OCI-LY1 (cell line): ENCODE measurements around the gene ARSI.

Experiments
- H2AFZ ChIP-seq: fragments of 200-600 bp; sonication (generic), shearing (Covaris generic); 2 replicates; pipeline ENCODE4 v1.6.0; 2014; ENCODE audit warnings: antibody characterized with exemption, mild to moderate bottlenecking, low read length
- H3F3A ChIP-seq: fragments of 200-600 bp; sonication (generic), shearing (Covaris generic); 2 replicates; pipeline ENCODE4 v1.6.0; 2014; ENCODE audit warnings: mild to moderate bottlenecking, antibody characterized with exemption, low read length, moderate library complexity; ENCODE audit not compliant: insufficient read depth
- H3K27ac ChIP-seq: fragments of 200-600 bp; sonication (generic); 2 replicates; pipeline ENCODE4 v1.5.1; 2014; ENCODE audit warnings: low read length, mixed run types, mild to moderate bottlenecking, low read depth; ENCODE audit not compliant: poor library complexity, severe bottlenecking
- H3K27me3 ChIP-seq: fragments of 200-600 bp; sonication (generic); 2 replicates; pipeline ENCODE4 v1.6.0; 2014; ENCODE audit warnings: antibody characterized with exemption, mild to moderate bottlenecking, low read length, moderate library complexity; ENCODE audit not compliant: insufficient read depth
- H3K36me3 ChIP-seq: fragments of 200-600 bp; sonication (generic); 2 replicates; pipeline ENCODE4 v1.6.1; 2014; ENCODE audit warnings: mild to moderate bottlenecking, antibody characterized with exemption, low read length, moderate library complexity, mixed read lengths; ENCODE audit not compliant: insufficient read depth
- H3K4me1 ChIP-seq: fragments of 200-600 bp; sonication (generic); 2 replicates; pipeline ENCODE4 v1.5.1; 2014; ENCODE audit warnings: mild to moderate bottlenecking, low read length, moderate library complexity; ENCODE audit not compliant: insufficient read depth, severe bottlenecking
- H3K4me2 ChIP-seq: fragments of 200-600 bp; sonication (generic), shearing (Covaris generic); 2 replicates; pipeline ENCODE4 v1.6.1; 2014; ENCODE audit warnings: low read length
- H3K4me3 ChIP-seq: fragments of 200-600 bp; sonication (generic); 2 replicates; pipeline ENCODE4 v1.5.1; 2014; ENCODE audit warnings: low read length, low read depth, mild to moderate bottlenecking, mixed read lengths; ENCODE audit not compliant: poor library complexity, severe bottlenecking
- H3K79me2 ChIP-seq: fragments of 200-600 bp; shearing (Covaris generic); 2 replicates; pipeline ENCODE4 v1.6.1; 2016; ENCODE audit warnings: mixed run types, low read length, mixed read lengths; ENCODE audit not compliant: insufficient read depth
- H3K9ac ChIP-seq: fragments of 200-600 bp; sonication (generic), shearing (Covaris generic); 2 replicates; pipeline ENCODE4 v1.6.1; 2014; ENCODE audit warnings: mild to moderate bottlenecking, low read length, mixed read lengths
- H3K9me2 ChIP-seq: fragments of 200-600 bp; sonication (generic), shearing (Covaris generic); 2 replicates; pipeline ENCODE4 v1.6.1; 2014; ENCODE audit warnings: low read depth, mild to moderate bottlenecking, low read length, mixed read lengths
- H3K9me3 ChIP-seq: fragments of 200-600 bp; shearing (Covaris generic); 2 replicates; pipeline ENCODE4 v1.6.1; 2014; ENCODE audit warnings: low read length, mixed read lengths
- H4K20me1 ChIP-seq: fragments of 200-600 bp; sonication (generic), shearing (Covaris generic); 2 replicates; pipeline ENCODE4 v1.6.0; 2016; ENCODE audit warnings: mild to moderate bottlenecking, low read length; ENCODE audit not compliant: insufficient read depth
- EZH2 ChIP-seq: fragments of 200-600 bp; sonication (generic), shearing (Covaris generic); IDR thresholded peaks from 2 replicates; pipeline ENCODE4 v1.8.0; 2017; ENCODE audit warnings: borderline replicate concordance, mixed run types, mild to moderate bottlenecking, antibody characterized with exemption, low read length, moderate library complexity, mixed read lengths
- TF ChIP-seq, protein P1 (sequence below): fragments of 200-600 bp; sonication (generic), shearing (Covaris generic); IDR thresholded peaks from 2 replicates; pipeline ENCODE4 v1.5.1; 2017; ENCODE audit warnings: mild to moderate bottlenecking, antibody characterized with exemption, low read length, moderate library complexity, mixed read lengths

ARSI gene

GRCh38 chr5:150347451-150347850, 44.7 kb upstream of the ARSI start:
- Histone ChIP-seq H3K27me3 (no peaks in the 10 kb centered on the region; the same call in 1 of the 2 replicates), H3K9ac (no peak overlapping the region), H3K4me2 (no peak overlapping the region), H3F3A (no peaks in the 10 kb centered on the region), H2AFZ (no peak overlapping the region), H3K4me1 (peaks cover 3% of the 10 kb centered on the region), H3K9me2 (no peaks in the 10 kb centered on the region), H4K20me1 (no peaks in the 10 kb centered on the region), H3K79me2 (no peaks in the 10 kb centered on the region), H3K36me3 (no peaks in the 10 kb centered on the region), H3K4me3 (no peak overlapping the region), H3K27ac (no peak overlapping the region), H3K9me3 (no peaks in the 10 kb centered on the region)
- no peak for TF ChIP-seq EZH2
- TF ChIP-seq, protein P1, sequence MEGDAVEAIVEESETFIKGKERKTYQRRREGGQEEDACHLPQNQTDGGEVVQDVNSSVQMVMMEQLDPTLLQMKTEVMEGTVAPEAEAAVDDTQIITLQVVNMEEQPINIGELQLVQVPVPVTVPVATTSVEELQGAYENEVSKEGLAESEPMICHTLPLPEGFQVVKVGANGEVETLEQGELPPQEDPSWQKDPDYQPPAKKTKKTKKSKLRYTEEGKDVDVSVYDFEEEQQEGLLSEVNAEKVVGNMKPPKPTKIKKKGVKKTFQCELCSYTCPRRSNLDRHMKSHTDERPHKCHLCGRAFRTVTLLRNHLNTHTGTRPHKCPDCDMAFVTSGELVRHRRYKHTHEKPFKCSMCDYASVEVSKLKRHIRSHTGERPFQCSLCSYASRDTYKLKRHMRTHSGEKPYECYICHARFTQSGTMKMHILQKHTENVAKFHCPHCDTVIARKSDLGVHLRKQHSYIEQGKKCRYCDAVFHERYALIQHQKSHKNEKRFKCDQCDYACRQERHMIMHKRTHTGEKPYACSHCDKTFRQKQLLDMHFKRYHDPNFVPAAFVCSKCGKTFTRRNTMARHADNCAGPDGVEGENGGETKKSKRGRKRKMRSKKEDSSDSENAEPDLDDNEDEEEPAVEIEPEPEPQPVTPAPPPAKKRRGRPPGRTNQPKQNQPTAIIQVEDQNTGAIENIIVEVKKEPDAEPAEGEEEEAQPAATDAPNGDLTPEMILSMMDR = no peak

- H3K4me1 ChIP-seq = peaks cover 3% of the 10 kb centered on the region
- TF ChIP-seq, protein P1 = no peak
- no peak for TF ChIP-seq EZH2
- H3K9me2 ChIP-seq = no peaks in the 10 kb centered on the region
- no peaks in the 10 kb centered on the region; the same call in 1 of the 2 replicates for H3K27me3 ChIP-seq
- H3K4me2 ChIP-seq = no peak overlapping the region
- H3K79me2 ChIP-seq = no peaks in the 10 kb centered on the region
- no peak overlapping the region for H3K27ac ChIP-seq
- H3F3A ChIP-seq = no peaks in the 10 kb centered on the region
- no peak overlapping the region for H3K9ac ChIP-seq
- H3K9me3 ChIP-seq = no peaks in the 10 kb centered on the region
- no peak overlapping the region for H2AFZ ChIP-seq
- no peak overlapping the region for H3K4me3 ChIP-seq
- H3K36me3 ChIP-seq = no peaks in the 10 kb centered on the region
- no peaks in the 10 kb centered on the region for H4K20me1 ChIP-seq
Measured at GRCh38 chr5:150347003-150347402, 44.3 kb upstream of the ARSI start.

DNA sequence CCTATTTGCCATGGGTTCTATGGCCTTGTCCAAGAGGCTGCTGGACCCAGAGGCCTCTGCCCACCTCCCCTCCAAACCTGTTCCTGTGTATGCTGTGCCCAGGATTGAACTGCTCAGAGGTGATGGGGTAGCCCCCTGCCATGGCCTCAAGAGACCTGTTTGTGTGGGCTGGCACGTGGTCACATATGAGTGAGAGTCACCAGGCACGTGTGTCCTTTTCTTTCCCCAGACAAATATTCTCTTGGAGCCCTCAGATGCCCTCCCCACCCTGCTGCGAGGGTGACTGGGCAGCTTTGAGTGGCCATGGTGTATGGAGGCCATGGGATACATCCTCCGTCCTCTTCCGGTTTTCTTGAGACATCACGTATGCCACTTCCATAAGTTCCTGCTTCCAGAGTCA, 43.9 kb upstream of the ARSI start:
- no peak overlapping the region for H2AFZ ChIP-seq
- H3K79me2 ChIP-seq = no peaks in the 10 kb centered on the region
- H3K9me2 ChIP-seq = no peaks in the 10 kb centered on the region
- H3F3A ChIP-seq = no peaks in the 10 kb centered on the region
- H3K4me1 ChIP-seq = peaks cover 3% of the 10 kb centered on the region
- H3K9me3 ChIP-seq = no peaks in the 10 kb centered on the region
- H3K27me3 ChIP-seq = no peaks in the 10 kb centered on the region; the same call in 1 of the 2 replicates
- no peak overlapping the region for H3K4me3 ChIP-seq
- no peak overlapping the region for H3K27ac ChIP-seq
- no peaks in the 10 kb centered on the region for H4K20me1 ChIP-seq
- H3K9ac ChIP-seq = no peak overlapping the region
- no peak for TF ChIP-seq EZH2
- TF ChIP-seq, protein P1 = no peak
- H3K4me2 ChIP-seq = no peak overlapping the region
- H3K36me3 ChIP-seq = no peaks in the 10 kb centered on the region
